ENCODE results near the gene KLC3.

KLC3 gene

DNA sequence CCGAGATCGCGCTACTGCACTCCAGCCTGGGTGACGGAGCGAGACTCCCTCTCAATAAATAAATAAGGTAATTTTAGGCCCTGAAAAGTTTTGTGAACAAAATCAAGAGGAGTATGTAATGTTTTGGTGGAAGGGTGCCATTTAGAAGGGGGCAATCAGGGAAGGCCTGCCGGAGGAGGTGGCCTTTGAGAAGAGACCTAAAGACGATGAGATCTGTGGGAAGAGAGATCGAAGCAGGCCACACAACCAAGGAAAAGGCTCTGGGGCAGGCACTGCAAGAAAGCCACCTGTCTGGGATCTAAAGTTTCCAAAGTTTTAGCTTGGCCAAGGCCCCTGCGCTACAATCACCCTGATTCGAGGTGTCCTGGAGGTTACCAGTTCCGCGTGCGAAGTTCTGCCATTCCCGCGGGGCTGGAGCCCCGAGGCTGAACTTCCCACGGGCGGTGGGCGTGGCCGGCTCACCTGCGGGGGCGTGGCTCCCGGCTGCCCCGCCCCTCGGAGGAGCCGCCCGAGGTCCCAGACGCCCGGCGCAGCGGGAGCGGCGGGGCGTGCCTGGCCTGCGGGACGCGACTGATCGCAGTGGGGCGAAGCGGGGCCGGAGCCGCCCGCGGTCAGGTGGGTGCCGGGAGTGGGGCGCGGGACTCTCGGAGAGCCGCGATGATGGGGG lies at the start of gene KLC3:
Gene KLC3 (plus strand): TSS at position 519 of the 667 bp plus-strand sequence. CDS start 4,792 bp downstream, outside the sequence.
- DNase-seq (ENCODE audit: low spot score in 2 of 2) = peak in 1 of 2 donors; percentile 54
- H3K4me1 Mint-ChIP-seq = peaks cover 6% of the 10 kb centered on the region

DNA sequence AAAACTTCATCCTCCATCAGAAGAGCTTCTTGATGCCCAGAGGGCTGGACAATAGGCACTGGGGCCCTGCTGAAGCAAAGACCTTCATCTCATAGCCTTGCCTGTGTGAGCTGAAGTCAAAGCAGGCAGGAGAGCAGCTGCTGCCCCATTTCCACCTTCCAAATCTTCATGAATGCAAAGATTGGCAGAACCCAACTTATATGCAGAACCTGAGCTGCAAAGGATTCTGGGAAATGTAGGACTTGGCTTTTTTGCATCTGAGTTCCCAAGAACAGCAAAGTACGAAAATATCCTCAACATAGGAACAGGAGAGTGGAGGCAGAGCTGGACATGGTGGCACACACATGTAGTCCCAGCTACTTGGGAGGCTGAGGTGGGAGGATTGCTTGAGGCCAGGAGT lies 48.7 kb upstream of the KLC3 start:
- H3K27ac Mint-ChIP-seq = no peak overlapping the region

More for the DNA sequence above, at the start of gene KLC3:
- H3K9me3 Mint-ChIP-seq = no peaks in the 10 kb centered on the region
- ATAC-seq = peak; percentile 4
- H3K27ac Mint-ChIP-seq = no peak within 1 kb of the TSS
- H3K4me3 Mint-ChIP-seq = peak within 1 kb of the TSS; percentile 42
- peaks cover 5% of the 10 kb centered on the region for H3K36me3 Mint-ChIP-seq

DNA sequence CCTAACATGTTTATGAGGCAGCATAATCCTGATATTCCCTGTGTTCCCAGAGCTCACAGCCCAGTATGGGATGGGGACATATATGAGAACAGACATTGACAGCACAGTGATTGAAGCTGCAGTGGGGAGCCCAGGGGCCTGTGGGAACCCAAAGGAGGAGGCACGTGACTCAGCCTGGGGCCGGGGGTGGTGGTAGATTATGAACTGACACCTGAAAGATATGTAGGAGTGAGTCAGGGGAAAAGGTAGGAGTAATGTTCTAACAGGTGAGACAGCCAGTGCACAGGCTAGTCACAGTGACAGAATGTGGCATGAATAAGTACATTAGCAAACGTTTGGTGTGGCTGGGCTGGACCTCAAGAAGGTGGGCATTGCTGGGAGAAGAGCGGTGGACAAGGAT lies 46.9 kb upstream of the KLC3 start:
- Mint-ChIP-seq H3K9me3 (no peaks in the 10 kb centered on the region), H3K4me1 (peaks cover 8% of the 10 kb centered on the region), H3K4me3 (no peak overlapping the region), H3K27ac (peak overlapping the region; percentile 46), H3K36me3 (peaks cover 64% of the 10 kb centered on the region)
- ATAC-seq (peak; percentile 42), DNase-seq (ENCODE audit: low spot score in 2 of 2) (no peak)

More for the DNA sequence above, 48.7 kb upstream of the KLC3 start:
- ATAC-seq (no peak), DNase-seq (ENCODE audit: low spot score in 2 of 2) (no peak)
- peaks cover 8% of the 10 kb centered on the region for H3K4me1 Mint-ChIP-seq
- H3K4me3 Mint-ChIP-seq = no peak overlapping the region
- H3K36me3 Mint-ChIP-seq = peaks cover 70% of the 10 kb centered on the region
- H3K9me3 Mint-ChIP-seq = no peaks in the 10 kb centered on the region

DNA sequence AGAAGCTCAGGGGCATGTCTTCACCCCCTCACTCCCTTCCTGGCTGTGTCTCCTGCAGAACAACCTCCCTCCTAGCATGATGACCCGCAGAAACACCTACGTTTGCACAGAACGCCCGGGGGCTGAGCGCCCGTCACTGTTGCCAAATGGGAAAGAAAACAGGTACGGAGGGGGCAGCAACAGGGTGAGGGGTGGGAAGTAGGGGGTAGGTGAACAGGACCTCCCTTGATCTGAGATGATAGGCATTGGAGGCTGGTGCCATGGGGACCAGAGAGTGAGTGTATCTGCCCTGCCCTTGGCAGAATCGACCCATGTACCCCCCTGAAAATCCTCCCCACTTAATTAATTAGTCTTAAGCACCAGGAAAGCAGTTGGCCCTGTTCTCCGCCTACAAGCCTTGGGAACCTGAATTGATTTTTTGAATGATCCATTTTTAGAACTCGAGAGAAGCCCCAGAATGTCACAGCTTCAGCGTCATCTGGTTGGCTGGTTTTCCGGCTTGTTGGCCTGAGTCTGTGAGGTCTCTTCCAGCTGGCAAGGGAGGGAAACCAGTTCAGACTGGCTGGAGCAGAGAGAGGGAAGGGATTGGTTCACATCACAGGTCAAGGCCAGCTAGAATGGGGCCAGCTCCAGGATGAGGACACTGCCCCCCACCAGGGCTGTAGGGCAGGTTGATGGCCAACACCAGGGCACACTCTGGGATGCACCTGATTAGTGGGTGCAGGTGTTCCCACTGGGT lies 46.1 kb upstream of the KLC3 start:
- H3K4me1 Mint-ChIP-seq = peaks cover 8% of the 10 kb centered on the region
- H3K27ac Mint-ChIP-seq = peak overlapping the region; percentile 46
- peaks cover 64% of the 10 kb centered on the region for H3K36me3 Mint-ChIP-seq

DNA sequence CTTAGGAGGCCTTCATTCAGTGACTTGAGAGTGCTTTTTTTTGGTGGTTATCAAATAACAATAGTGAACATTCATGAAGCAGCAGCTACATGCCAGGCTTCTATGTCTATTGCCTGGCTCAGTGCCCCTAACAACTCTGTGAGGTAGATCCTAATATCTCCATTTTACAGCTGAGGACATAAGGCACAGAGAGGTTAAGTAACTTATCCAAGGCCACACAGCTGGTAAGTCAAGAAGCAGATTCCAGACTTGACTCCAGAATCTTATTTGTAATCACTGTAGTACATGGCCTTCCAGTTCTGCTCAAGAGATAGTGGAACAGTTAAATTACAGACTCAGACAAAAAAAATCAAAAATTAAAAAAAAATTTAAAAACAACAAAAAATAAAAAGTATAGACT lies 44.7 kb upstream of the KLC3 start:
- Mint-ChIP-seq H3K27ac (no peak overlapping the region), H3K4me3 (no peak overlapping the region), H3K9me3 (no peaks in the 10 kb centered on the region), H3K4me1 (peaks cover 8% of the 10 kb centered on the region), H3K36me3 (peaks cover 64% of the 10 kb centered on the region)
- no peak for DNase-seq (ENCODE audit: low spot score in 2 of 2)
- no peak for ATAC-seq

More for the DNA sequence above, 46.1 kb upstream of the KLC3 start:
- Mint-ChIP-seq H3K4me3 (no peak overlapping the region), H3K9me3 (no peaks in the 10 kb centered on the region)
- ATAC-seq = no peak
- no peak for DNase-seq (ENCODE audit: low spot score in 2 of 2)

DNA sequence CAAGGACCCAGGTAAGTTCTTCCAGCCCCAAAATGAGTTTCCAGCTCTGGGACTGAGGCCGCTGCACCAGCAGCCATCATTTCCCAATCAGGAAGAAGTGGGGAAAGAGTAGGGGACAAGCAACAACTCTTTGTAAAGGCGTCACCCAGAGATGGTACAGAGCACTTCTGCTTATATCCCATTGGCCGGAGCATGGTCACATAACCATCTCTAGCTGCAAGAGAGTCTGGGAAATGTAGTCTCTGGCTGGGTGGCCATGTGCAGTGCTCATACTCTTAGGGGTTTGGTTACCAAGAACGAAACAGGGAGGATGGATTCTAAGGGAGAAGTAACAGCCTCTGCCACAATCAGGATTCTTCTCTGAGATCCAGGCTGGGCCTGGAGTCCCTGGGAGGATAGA lies 44.2 kb upstream of the KLC3 start:
- Mint-ChIP-seq H3K4me3 (no peak overlapping the region), H3K36me3 (peaks cover 64% of the 10 kb centered on the region), H3K9me3 (no peaks in the 10 kb centered on the region), H3K4me1 (peaks cover 8% of the 10 kb centered on the region), H3K27ac (no peak overlapping the region)
- ATAC-seq (no peak), DNase-seq (ENCODE audit: low spot score in 2 of 2) (no peak)

DNA sequence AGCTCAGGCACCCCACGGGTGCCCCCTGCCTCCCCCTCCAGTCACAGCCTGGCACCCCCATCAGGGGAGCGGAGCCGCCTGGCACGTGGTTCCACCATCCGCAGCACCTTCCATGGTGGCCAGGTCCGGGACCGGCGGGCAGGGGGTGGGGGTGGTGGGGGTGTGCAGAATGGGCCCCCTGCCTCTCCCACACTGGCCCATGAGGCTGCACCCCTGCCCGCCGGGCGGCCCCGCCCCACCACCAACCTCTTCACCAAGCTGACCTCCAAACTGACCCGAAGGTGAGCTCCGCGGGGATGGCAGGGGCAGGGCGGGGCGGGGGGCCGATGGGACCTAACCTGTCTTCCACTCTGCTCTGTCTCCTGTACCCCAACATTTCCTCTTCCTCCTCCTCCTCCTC lies 42.9 kb upstream of the KLC3 start:
- DNase-seq (ENCODE audit: low spot score in 2 of 2) = no peak
- Mint-ChIP-seq H3K4me1 (peaks cover 8% of the 10 kb centered on the region), H3K4me3 (no peak overlapping the region), H3K9me3 (no peaks in the 10 kb centered on the region), H3K36me3 (peaks cover 56% of the 10 kb centered on the region), H3K27ac (no peak overlapping the region)
- ATAC-seq = no peak

DNA sequence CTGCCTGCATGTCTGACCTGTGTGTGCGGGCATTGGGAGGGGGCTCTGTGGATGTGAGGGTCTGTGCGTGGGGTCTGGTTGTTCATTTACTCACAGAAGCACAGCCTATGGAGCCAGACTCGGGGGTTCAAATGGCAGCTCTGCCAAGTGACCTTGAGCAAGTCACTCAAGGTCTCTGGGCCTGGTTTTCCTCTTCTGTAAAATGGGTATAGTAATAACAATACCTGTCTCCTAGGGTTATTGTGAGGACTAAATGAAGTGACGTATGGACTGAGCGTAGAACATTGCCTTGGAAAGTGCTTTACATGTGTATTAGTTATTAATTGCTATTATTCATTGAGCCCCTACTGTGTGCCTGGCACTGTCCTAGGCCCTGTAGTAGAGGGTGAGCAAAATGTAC lies 42.3 kb upstream of the KLC3 start:
- no peak overlapping the region for H3K27ac Mint-ChIP-seq

DNA sequence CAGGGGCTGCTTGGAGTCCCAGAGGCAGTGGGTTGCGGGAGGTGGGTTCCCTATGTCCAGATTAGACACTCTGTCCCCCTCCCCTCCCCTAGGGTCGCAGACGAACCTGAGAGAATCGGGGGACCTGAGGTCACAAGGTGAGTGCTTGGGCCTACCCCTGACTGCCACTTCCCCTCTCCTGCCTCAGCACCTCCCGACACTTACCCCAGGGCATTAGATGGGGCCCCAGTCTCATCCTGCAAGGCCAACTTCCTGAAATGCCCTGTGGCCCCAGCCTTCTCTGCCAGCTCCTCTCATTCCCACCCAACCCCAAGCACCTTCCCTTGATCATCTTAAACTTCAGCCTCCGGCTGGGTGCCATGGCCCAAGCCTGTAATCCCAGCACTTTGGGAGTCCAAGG lies 40.8 kb upstream of the KLC3 start:
- ATAC-seq (no peak), DNase-seq (ENCODE audit: low spot score in 2 of 2) (no peak)
- Mint-ChIP-seq H3K27ac (peak overlapping the region; percentile 70), H3K9me3 (peaks cover 3% of the 10 kb centered on the region), H3K4me3 (no peak overlapping the region), H3K36me3 (peaks cover 42% of the 10 kb centered on the region), H3K4me1 (peaks cover 4% of the 10 kb centered on the region)

More for the DNA sequence above, 42.3 kb upstream of the KLC3 start:
- DNase-seq (ENCODE audit: low spot score in 2 of 2) (no peak), ATAC-seq (no peak)
- Mint-ChIP-seq H3K4me1 (peaks cover 8% of the 10 kb centered on the region), H3K36me3 (peaks cover 56% of the 10 kb centered on the region), H3K9me3 (no peaks in the 10 kb centered on the region), H3K4me3 (no peak overlapping the region)

DNA sequence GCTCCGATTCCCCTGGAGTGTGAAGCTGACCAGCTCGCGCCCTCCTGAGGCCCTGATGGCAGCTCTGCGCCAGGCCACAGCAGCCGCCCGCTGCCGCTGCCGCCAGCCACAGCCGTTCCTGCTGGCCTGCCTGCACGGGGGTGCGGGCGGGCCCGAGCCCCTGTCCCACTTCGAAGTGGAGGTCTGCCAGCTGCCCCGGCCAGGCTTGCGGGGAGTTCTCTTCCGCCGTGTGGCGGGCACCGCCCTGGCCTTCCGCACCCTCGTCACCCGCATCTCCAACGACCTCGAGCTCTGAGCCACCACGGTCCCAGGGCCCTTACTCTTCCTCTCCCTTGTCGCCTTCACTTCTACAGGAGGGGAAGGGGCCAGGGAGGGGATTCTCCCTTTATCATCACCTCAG lies 38.1 kb upstream of the KLC3 start:
- DNase-seq (ENCODE audit: low spot score in 2 of 2) (no peak), ATAC-seq (no peak)
- H3K4me3 Mint-ChIP-seq = no peak overlapping the region
- H3K36me3 Mint-ChIP-seq = peaks cover 26% of the 10 kb centered on the region
- peaks cover 3% of the 10 kb centered on the region for H3K9me3 Mint-ChIP-seq
- no peak overlapping the region for H3K27ac Mint-ChIP-seq
- peaks cover 6% of the 10 kb centered on the region for H3K4me1 Mint-ChIP-seq

DNA sequence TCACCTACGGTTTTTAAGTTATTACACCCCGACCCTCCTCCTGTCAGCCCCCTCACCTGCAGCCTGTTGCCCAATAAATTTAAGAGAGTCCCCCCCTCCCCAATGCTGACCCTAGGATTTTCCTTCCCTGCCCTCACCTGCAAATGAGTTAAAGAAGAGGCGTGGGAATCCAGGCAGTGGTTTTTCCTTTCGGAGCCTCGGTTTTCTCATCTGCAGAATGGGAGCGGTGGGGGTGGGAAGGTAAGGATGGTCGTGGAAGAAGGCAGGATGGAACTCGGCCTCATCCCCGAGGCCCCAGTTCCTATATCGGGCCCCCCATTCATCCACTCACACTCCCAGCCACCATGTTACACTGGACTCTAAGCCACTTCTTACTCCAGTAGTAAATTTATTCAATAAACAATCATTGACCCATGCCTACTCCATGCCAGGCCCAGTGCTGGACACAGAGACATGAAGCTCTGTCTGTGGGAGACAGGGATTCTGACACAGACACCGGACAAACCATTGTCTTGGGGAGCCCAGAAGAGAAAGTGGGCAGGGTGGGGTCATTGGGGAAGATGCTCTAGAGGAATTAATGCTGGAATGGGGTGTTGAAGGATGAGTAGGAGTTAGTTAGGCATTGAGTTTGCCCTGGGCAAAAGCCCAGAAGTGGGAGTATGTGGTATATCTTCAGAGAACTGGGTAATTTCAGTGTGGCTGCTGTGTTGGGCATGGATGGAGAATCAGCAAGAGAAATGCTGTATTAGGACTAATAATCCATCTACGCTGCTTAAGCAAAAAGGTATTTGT lies 37.1 kb upstream of the KLC3 start:
- no peak for DNase-seq (ENCODE audit: low spot score in 2 of 2)
- Mint-ChIP-seq H3K27ac (no peak overlapping the region), H3K4me1 (peaks cover 6% of the 10 kb centered on the region), H3K9me3 (peaks cover 3% of the 10 kb centered on the region), H3K4me3 (no peak overlapping the region), H3K36me3 (peaks cover 23% of the 10 kb centered on the region)
- no peak for ATAC-seq

DNA sequence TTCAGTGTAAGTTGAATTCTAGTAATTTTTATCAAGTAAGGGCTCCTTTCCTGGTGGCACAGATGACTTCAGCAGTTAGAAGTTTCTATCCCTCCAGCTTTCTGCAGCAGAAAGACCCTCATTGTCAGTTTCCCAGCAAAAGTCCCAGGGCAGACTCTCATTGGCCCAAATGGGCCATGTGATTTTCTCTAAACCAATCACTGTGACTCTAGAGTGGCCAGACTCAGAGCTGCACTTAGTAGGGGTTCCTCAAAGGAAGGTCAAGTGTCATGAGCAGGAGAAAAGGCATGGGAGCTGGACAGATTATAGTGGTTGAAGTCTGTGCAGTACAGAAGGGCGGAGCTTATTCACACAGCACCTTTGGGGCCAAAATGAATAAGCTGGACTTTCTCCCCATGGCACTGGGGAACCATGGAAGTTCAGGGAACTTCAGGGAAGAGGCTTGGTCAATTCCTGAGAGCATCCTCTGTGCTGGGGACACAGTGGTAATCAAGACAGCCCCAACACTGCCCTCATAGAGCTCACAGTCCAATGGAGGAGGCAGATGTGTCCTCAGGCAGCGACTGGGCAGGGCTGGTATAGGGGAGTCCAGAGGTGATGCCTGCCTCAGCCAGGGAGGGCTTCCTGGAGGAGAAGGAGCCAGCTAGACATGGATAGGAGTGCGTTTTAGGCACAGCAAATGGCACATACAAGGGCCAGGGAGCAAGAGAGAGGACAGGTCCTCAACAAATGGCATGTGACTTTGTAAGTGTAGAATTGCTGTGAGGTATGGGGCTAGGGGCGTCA lies 36.2 kb upstream of the KLC3 start:
- H3K27ac Mint-ChIP-seq = peak overlapping the region; percentile 0
- ATAC-seq (no peak), DNase-seq (ENCODE audit: low spot score in 2 of 2) (no peak)
- H3K9me3 Mint-ChIP-seq = peaks cover 3% of the 10 kb centered on the region
- H3K36me3 Mint-ChIP-seq = peaks cover 14% of the 10 kb centered on the region
- H3K4me3 Mint-ChIP-seq = no peak overlapping the region
- peaks cover 6% of the 10 kb centered on the region for H3K4me1 Mint-ChIP-seq

DNA sequence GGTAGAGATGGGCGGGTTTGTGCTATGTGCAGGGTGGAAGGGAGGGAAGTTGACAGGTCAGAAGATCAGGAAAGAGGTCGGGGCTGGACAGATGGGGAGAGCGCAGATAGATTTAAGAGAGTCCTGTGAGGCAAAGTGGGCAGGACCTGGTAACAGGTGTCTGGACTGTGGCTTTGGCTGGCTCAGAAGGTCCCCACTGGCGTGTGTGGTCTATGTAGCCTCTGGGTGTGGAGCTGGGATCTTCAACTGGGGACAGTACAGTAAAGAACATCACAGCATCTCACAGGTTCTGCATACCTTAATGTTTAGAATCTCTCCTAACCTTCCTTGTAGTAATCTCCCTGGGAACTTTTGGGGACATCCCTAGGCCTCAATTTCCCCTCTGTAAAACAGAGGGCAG lies 35.5 kb upstream of the KLC3 start:
- Mint-ChIP-seq H3K27ac (peak overlapping the region; percentile 0), H3K4me3 (no peak overlapping the region), H3K4me1 (peaks cover 6% of the 10 kb centered on the region), H3K9me3 (peaks cover 3% of the 10 kb centered on the region), H3K36me3 (peaks cover 13% of the 10 kb centered on the region)
- DNase-seq (ENCODE audit: low spot score in 2 of 2) (no peak), ATAC-seq (no peak)

DNA sequence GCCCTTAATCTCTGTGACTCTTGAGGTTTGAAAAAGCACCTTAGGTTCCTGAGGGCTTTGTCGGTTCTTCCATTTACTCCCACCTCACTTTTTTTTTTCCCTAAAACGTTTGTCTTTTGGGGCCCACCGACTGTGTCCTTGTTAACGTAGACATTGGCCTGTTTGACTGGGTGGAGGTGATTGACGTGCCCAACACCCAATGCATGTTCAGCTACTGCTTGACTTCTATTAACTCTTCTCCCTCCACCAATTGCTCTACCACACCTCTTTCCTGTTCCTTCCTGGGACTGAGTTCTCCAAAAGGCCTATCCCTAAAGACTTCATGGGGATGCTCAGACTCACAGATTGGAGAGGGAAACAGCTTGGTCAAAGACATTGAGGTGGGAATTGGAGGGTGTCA lies 35.1 kb upstream of the KLC3 start:
- Mint-ChIP-seq H3K9me3 (peaks cover 3% of the 10 kb centered on the region), H3K4me1 (peaks cover 6% of the 10 kb centered on the region), H3K4me3 (no peak overlapping the region), H3K27ac (peak overlapping the region; percentile 0), H3K36me3 (peaks cover 13% of the 10 kb centered on the region)
- ATAC-seq (no peak), DNase-seq (ENCODE audit: low spot score in 2 of 2) (no peak)

DNA sequence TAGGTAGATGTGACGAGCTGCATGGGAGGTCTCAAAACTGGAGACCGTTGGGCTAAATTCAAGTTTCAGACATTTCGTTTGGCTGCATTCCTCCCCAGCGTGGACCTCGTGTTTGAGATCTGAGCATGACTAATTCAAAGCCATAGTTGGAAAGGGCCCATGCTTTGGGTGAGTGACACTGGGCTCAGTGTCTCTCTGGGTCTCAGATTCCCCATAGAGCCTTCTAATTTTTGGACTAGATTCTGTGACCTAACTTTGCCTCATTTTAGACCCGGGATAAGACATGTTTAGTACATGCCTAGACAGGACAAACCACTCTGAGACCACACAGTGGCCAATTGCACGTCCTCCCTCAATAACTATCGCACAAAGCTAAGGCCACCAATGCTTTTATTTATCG lies 34.5 kb upstream of the KLC3 start:
- no peak for DNase-seq (ENCODE audit: low spot score in 2 of 2)
- H3K4me1 Mint-ChIP-seq = peaks cover 6% of the 10 kb centered on the region
- H3K36me3 Mint-ChIP-seq = peaks cover 13% of the 10 kb centered on the region
- no peak for ATAC-seq
- H3K4me3 Mint-ChIP-seq = no peak overlapping the region
- no peak overlapping the region for H3K27ac Mint-ChIP-seq
- peaks cover 3% of the 10 kb centered on the region for H3K9me3 Mint-ChIP-seq
